ENCODE results near the gene RNF182. TPM values are rescaled to one million over a fixed set of nuclear protein-coding genes. Genes with fewer than 3 reads are reported as not detected.

RNF182 gene
- total and polyA plus RNA-seq, 9 of the 15 experiments (the other 6 are each of a cell fraction or from before 2014, with no cell fraction given) = 12.8 to 22.8 (median 17.5) TPM

GRCh38 chr6:13916230-13916944 lies 8.4 kb upstream of the RNF182 start (continued):
- TF ChIP-seq AFF1 (IDR thresholded peaks at IDR 0.05; ENCODE audit: low read depth in 1 of 2, partially characterized antibody in 2 of 2) (no peak), PBX2 (CRISPR knock-in tag; IDR thresholded peaks at IDR 0.05; ENCODE audit: low read depth) (no peak), PBX2 (tag; conservative IDR thresholded peaks at IDR 0.05; ENCODE audit: low read depth) (0 out of 2 replicates have a peak, but pooled peaks have one; percentile 13), SMAD2 (IDR thresholded peaks at IDR 0.05; ENCODE audit: low read depth, low read length) (no peak), ARID1B (IDR thresholded peaks at IDR 0.05) (peak; percentile 66), C11orf30 (IDR thresholded peaks at IDR 0.05; ENCODE audit: low read depth) (peak; percentile 78), MAZ (CRISPR knock-in tag; conservative IDR thresholded peaks at IDR 0.05 in 1 of 2, IDR thresholded peaks at IDR 0.05 in 1 of 2) (peak in 1 of 2 experiments; percentile 15; a peak in 1 of 4 replicates), DLX4 (CRISPR knock-in tag; IDR thresholded peaks at IDR 0.05) (no peak), NFIC (IDR thresholded peaks at IDR 0.05) (peak; percentile 61), RBM39 (optimal IDR thresholded peaks at IDR 0.05; ENCODE audit: low read depth, low read length) (no peak), LEF1 (IDR thresholded peaks at IDR 0.05) (no peak; the same call in 1 of the 2 replicates), NBN (IDR thresholded peaks at IDR 0.05; ENCODE audit: low read depth) (no peak), MAFF (IDR thresholded peaks at IDR 0.05; ENCODE audit: low read length) (0 out of 2 replicates have a peak, but pooled peaks have one; percentile 29), ZNF146 (CRISPR knock-in tag; IDR thresholded peaks at IDR 0.05; ENCODE audit: unreplicated experiment) (no peak), HOXB6 (CRISPR knock-in tag; IDR thresholded peaks at IDR 0.05; ENCODE audit: borderline replicate concordance) (no peak), MCM5 (IDR thresholded peaks at IDR 0.05; ENCODE audit: low read depth) (no peak), SMARCE1 (IDR thresholded peaks at IDR 0.05) (peak; percentile 55; the same call in 1 of the 2 replicates), MAFK (IDR thresholded peaks at IDR 0.05; ENCODE audit: low read length) (peak; percentile 18; the same call in 1 of the 2 replicates), ZNF217 (CRISPR knock-in tag; IDR thresholded peaks at IDR 0.05) (no peak), ZKSCAN3 (CRISPR knock-in tag; IDR thresholded peaks at IDR 0.05) (no peak), CTBP1 (IDR thresholded peaks at IDR 0.05; ENCODE audit: borderline replicate concordance) (peak; percentile 48; the same call in 1 of the 2 replicates), ZNF75A (CRISPR knock-in tag; IDR thresholded peaks at IDR 0.05) (no peak), ELF4 (CRISPR knock-in tag; IDR thresholded peaks at IDR 0.05) (0 out of 2 replicates have a peak, but pooled peaks have one; percentile 30)
